Middle frontal gyrus (tissue), 1 donor: ENCODE measurements around the gene LRRC3.

Experiments used
- DNase-seq: peaks from one replicate; pipeline ENCODE4 v3.0.0-alpha.2; 2015; ENCODE audit warnings: low spot score; ENCODE audit errors: extremely low spot score

Gene LRRC3

GRCh38 chr21:44511219-44511937 is 56.1 kb downstream of the LRRC3 start:
- DNase-seq: no peak
